ENCODE results near the gene PRPF40B.
"Not testable (repeated sequence)": the region's sequence is repeated elsewhere in the genome, so short reads cannot be mapped to it uniquely, and the experiment has no call there.

Gene PRPF40B

GRCh38 chr12:49609875-49610154, 13.5 kb upstream of the PRPF40B start:
- no peak for DNase-seq

DNA sequence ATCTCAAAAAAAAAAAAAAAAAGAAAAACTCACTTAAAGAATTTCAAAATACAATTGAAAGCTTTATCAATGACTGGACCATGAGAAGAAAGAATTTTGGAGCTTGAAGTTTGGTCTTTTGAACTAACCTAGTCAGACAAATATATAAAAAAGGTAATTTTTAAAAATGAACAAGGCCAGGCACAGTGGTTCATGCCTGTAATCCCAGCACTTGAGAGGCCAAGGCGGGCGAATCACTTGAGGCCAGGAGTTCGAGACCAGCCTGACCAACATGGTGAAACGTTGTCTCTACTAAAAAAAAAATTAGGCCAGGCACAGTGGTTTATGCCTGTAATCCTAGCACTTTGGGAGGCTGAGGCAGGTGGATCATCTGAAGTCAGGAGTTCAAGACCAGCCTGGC, 12.6 kb upstream of the PRPF40B start:
- DNase-seq, result not testable (repeated sequence)

- no peak for DNase-seq
Measured at GRCh38 chr12:49612210-49612609, 11.2 kb upstream of the PRPF40B start.

DNA sequence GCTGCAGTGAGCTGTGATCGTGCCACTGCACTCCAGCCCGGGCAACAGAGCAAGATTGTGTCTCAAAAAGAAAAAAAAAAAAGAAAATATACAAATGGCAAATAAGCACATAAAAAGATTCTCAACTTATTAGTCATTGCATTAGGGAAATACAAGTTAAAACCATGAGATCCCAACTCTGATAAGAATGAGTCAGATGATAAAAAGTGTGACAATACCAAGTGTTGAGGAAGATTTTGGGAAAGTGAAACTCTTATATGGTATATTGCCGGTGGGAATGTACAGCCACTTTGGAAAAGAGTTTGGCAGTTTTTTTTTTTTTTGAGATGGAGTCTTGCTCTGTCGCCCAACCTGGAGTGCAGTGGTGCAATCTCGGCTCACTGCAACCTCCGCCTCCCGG, 7.6 kb upstream of the PRPF40B start:
- DNase-seq, result no peak

GRCh38 chr12:49616533-49617219, 6.7 kb upstream of the PRPF40B start:
- DNase-seq, result no peak

DNA sequence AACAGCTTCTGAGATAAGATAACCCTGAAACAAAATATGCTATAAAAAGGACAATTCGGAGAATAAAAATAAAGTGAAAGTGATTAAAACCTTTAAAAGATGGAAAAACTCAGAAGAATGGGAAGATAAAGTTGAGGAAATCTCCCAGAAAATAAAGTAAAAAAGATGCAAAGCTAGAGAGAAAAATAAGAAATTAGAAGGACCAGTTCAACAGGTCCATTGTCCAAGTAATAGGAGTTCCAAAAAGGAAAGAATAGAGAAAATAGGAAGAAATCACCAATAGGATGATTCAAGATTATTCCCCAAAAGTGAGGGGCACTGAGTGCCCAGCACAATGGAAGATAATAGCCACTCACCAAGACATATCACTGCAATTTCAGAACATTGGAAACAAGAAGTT, 4.8 kb upstream of the PRPF40B start:
- no peak for DNase-seq

- DNase-seq, result no peak
Measured at GRCh38 chr12:49619286-49619685, 4.1 kb upstream of the PRPF40B start.

DNA sequence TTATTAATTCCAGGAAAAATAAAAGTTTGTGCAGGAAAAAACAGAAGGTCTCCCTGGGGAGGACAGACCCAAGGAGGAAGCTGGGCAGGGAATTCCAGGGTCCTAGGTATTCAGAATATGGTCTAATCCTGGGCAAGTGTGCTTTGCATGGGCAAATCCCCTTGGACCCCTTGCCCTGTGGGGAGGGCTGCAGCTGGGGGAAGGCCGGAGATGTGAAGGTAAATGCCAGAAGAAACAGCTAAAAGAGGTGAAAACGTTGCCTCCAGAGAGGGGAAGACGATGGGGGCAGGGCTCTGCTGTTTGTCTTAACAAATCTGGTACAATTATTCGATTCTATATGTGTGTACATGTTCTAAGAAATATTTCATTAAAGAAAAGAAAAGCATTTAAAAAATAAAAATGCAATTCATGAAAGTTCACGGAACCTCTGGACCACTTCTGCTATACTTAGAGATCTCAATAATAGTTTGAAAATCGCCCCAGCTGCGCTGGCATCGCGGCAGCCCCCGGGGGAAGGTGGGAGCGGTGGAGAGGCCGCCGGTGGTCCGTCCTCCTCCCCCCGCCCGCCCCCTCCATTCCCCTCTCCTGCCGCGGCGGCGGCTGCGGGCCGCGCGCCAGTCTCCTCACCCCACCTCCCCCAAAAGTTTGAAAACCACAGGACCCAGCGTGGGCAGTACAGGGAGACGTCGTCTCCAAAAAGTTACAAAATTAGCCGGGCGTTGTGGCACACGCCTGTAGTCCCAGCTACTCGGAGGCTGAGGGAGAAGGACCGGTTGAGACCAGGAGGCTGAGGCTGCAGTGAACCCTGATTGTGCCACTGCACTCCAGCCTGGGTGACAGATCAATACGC, 1.5 kb upstream of the PRPF40B start:
- no peak for DNase-seq

- no peak for DNase-seq
Measured at GRCh38 chr12:49622501-49623141, 740 bp upstream of the PRPF40B start.

DNA sequence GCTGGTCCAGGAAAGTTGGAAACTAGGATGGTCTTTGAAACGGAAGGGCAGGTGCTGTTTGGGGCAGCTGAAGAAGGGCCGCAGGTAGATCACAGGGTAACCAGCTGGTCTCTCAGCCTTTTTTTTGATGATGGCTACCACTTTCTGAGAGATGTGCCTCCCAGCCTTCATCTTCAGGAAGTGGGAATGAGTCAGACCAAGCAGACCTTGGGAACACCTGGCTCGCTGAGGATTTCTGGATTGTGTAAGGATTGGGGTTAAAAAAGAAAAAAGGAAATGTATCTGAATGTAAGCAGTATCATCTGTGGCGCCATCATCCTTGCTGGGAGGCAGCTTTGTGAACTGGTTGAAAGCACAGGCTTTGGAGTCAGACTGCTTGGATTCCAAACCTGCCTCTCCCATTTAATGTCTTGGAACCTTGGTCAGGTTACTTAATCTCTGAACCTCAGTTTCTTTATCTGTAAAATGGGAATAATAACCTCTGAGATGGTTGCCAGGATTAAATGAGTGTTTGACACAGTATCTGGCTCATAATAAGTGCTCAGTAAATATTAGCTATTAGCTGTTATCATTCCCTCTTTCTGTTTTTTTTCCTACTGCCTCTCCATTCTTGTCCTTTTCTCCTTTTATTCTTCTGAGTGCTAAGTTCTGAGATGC, 1.7 kb downstream of the PRPF40B start:
- DNase-seq, result no peak

GRCh38 chr12:49626169-49626835, 2.9 kb downstream of the PRPF40B start:
- no peak for DNase-seq

DNA sequence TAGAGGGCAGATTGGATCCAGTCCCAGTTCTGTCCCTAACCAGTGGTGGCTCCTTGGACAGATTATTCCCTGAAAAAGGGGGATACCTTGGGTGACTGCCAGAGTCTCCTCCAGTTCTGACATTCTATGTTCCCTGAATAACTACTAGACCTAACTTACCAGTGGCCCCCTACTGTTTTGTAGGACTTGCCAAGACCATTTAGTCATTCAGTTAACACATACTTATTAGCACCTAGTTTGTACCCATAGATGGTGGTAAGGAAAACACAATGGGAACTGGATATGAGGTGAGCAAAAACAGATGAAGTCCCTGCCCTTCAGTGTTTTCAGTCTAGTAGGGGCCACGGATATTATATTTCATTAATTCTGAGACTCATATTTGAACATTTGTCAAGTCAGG, 3.5 kb downstream of the PRPF40B start:
- DNase-seq, result no peak

DNA sequence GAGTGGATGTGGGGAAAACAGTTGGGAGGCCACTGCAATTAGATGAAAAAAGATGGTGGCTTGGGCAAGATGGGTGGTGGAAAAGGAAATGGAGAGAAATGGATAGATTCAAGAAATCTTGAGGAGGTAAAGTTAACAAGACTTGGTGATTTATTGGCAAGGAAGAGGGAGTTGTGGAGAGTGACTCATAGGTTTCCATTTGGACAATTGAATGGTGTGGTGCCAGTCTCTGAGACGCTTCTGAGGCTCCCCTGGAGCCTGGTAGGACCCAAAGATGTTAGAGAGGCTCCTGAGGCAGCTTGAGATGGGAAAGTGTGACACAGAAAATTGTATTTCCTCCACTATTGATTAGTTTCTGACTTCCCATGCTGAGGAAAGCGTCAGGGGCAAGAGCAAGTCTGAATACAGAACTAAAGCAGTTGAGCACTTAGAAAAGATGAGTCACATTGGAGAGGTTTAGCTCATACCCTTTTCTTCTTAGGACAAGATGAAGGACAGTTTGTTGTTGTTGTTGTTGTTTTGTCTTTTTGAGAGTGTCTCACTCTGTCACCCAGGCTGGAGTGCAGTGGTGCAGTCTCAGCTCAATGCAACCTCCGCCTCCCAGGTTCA, 4.5 kb downstream of the PRPF40B start:
- DNase-seq, result no peak

DNA sequence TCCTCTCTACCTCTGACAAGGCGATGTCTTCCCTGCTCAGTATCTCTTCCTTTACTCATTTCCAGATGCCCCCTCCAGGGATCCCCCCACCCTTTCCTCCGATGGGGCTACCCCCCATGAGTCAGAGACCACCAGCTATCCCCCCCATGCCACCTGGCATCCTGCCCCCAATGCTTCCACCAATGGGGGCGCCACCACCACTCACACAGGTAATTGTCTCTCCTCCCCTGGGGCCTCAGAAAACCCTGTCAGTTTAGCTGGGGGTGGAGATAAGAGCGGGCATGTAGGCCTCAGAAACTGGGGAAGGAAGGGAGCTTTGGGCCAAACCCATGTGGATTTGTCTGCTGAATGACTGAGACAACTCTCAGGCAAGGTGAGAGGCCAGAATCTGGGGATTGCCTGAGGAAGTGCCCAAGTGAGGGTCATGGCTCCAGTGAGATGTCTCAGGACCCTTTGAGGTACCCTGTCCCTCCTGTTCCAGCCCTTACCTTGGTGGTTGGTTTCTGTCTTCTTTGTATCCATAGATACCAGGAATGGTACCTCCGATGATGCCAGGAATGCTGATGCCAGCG, 8.1 kb downstream of the PRPF40B start:
- no peak for DNase-seq

DNA sequence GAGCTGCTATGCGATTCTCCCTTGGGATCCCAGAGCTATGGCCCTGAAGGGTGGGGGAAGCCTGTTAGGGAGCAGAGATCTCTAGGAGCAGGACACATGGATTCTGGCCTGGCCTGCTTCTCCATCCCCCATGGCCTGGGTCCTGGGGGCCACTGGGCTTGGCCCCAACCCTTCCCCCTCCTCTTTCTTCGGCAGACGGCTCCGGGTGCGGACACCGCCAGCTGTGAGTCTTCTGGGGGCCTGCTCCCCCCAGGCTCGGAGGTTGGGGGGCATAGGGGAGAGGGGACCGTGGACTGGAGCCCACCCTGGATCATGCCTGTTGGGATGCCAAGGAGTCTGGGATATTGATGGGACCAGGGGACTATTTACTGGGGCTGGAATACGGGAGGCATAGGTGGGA, 9.0 kb downstream of the PRPF40B start:
- DNase-seq, result no peak

- no peak for DNase-seq
Measured at GRCh38 chr12:49632986-49633702, 9.8 kb downstream of the PRPF40B start.

DNA sequence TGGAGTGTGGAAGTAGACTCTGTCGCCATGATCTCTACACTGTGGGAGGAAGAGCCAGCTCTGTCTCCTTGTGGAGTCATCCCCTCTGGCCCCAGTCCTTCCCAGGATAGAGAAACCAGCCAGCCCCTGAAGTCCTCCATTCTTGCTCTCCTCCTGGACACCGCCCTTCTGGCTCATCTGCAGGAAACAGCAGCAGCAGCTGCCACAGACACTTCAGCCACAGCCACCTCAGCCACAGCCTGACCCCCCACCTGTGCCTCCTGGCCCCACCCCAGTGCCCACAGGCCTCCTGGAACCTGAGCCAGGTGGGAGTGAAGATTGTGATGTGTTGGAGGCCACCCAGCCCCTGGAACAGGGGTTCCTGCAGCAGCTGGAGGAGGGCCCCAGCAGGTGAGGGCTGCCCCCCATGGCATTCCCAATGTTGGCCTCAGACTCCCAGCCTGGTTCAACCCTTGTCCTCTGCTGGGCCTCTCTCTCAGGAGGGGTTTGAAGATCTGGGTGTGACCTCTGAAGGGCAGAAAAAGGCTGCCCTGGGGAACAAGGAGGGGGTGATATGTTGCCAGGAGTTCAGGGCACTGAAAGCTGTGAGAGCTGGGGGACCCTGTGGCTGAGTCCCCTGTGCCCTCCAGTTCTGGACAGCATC, 10.5 kb downstream of the PRPF40B start:
- DNase-seq, result no peak

- no peak for DNase-seq
Measured at GRCh38 chr12:49635036-49635435, 11.7 kb downstream of the PRPF40B start.

GRCh38 chr12:49635656-49636055, 12.3 kb downstream of the PRPF40B start:
- DNase-seq, result no peak

GRCh38 chr12:49636574-49636973, 13.2 kb downstream of the PRPF40B start:
- no peak for DNase-seq

All from NCI-H187 treated with DMSO at 0.1 percent for 48 hours (cell line).